ENCODE measurements around the gene ZNF816.
"Not testable (repeated sequence)": the region's sequence is repeated elsewhere in the genome, so short reads cannot be mapped to it uniquely, and the experiment has no call there.

ZNF816 gene

GRCh38 chr19:52923778-52924593 lies 38.7 kb downstream of the ZNF816 start:
- FAIRE-seq, result no peak

GRCh38 chr19:52922841-52923777 lies 39.6 kb downstream of the ZNF816 start, which contains the start of gene ZNF888:
Gene ZNF888, minus strand, starts transcription at chr19:52923428. Its CDS starts 5,555 bp downstream, at chr19:52917873.
- FAIRE-seq, result no peak

- FAIRE-seq, result no peak
These were observed 45.1 kb downstream of the ZNF816 start for GRCh38 chr19:52917531-52917930.

- FAIRE-seq, result no peak
These were observed 52.0 kb downstream of the ZNF816 start for GRCh38 chr19:52910648-52911047.

GRCh38 chr19:52904052-52904780 lies 58.5 kb downstream of the ZNF816 start:
- not testable (repeated sequence) for FAIRE-seq

- FAIRE-seq, result no peak
These were observed 60.8 kb downstream of the ZNF816 start for GRCh38 chr19:52901842-52902241.
